LNCAP (cell line): ENCODE measurements around the gene ARF5.

ENCODE experiments used
- TF ChIP-seq, protein P1 (sequence below): fragments of 450-650 bp; IDR thresholded peaks from 2 replicates; pipeline ENCODE4 v1.5.1; 2017; ENCODE audit warnings: mild to moderate bottlenecking

The ARF5 gene

DNA sequence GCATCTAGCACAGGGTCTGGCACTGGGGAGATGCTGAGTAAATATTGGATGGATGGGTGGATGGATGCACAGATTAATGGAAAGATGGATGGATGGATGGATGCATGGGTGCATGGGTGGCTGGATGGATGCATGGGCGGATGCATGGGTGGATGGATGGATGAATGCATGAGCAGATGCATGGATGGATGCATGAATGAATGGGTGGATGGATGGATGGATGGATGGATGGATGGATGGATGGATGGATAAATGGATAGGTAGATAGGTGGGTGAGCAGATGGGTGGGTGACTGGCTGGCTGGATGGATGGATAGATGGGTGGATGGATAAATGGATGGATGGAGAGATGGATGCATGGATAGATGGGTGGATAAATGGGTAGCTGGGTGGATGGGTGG lies 24.1 kb downstream of the ARF5 start:
- TF ChIP-seq, protein P1, sequence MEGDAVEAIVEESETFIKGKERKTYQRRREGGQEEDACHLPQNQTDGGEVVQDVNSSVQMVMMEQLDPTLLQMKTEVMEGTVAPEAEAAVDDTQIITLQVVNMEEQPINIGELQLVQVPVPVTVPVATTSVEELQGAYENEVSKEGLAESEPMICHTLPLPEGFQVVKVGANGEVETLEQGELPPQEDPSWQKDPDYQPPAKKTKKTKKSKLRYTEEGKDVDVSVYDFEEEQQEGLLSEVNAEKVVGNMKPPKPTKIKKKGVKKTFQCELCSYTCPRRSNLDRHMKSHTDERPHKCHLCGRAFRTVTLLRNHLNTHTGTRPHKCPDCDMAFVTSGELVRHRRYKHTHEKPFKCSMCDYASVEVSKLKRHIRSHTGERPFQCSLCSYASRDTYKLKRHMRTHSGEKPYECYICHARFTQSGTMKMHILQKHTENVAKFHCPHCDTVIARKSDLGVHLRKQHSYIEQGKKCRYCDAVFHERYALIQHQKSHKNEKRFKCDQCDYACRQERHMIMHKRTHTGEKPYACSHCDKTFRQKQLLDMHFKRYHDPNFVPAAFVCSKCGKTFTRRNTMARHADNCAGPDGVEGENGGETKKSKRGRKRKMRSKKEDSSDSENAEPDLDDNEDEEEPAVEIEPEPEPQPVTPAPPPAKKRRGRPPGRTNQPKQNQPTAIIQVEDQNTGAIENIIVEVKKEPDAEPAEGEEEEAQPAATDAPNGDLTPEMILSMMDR, result no peak

DNA sequence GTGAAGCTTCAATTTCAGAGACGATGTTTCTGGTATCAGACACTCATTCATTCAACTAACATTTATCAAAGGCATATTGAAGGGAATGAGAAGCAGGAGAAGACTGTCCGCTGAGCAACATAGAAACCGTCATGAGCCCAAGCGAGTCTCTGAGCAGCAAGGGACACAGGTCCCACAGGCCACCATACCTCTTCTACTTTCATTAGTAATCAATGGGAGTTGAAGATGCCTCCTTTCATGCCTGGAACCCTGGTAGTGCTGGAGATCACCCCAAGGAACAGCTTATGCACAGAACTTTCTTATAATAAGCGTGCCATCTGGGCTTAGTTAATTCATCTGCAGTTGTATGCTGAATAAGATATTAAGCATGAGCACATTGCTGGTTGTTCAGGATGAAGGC lies 28.5 kb downstream of the ARF5 start:
- TF ChIP-seq, protein P1, result no peak

DNA sequence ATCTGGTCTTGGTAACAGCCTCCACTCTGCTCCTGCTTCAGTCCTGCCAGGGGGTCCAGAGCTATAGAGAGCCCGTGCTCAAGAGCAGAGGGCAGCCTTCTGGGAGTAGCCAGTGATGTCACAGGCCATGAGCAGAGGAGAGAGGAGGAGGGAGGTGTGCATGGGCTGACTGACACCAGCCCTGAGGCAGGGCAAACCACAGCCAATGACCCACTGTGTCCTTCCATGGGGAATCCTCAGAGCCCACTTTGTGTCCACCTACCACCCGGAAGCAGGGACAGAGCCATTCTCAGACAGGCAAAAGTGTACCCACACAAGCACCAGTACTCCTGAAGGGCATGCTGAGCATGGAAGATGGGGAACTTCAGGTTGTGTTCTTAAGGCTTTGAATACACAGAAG lies 29.8 kb downstream of the ARF5 start, which contains the start of gene PAX4:
TSS of gene PAX4 (minus strand) at position 101 of the 400 bp plus-strand sequence. CDS start 2,214 bp downstream, outside the sequence.
- TF ChIP-seq, protein P1, result no peak

DNA sequence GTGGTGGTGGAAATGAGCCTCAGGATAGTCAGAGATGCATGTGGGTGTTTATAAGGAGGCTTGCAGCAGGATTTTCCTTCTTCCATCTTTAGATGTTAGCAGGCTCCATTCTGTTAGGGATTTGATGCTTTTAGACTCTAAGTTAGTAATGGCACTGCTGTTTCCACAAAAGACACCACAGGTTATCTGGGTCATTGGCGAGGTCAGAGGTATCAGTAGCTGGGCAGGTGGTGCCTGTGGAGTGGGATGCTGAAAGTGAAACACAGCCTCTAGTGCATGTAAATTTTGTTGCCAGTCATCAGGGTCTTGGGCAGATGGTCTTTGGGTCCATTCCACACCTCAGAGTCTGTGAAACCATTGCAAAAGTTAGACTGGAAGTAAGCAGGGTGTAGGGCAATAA lies 30.6 kb downstream of the ARF5 start:
- TF ChIP-seq, protein P1, result no peak

DNA sequence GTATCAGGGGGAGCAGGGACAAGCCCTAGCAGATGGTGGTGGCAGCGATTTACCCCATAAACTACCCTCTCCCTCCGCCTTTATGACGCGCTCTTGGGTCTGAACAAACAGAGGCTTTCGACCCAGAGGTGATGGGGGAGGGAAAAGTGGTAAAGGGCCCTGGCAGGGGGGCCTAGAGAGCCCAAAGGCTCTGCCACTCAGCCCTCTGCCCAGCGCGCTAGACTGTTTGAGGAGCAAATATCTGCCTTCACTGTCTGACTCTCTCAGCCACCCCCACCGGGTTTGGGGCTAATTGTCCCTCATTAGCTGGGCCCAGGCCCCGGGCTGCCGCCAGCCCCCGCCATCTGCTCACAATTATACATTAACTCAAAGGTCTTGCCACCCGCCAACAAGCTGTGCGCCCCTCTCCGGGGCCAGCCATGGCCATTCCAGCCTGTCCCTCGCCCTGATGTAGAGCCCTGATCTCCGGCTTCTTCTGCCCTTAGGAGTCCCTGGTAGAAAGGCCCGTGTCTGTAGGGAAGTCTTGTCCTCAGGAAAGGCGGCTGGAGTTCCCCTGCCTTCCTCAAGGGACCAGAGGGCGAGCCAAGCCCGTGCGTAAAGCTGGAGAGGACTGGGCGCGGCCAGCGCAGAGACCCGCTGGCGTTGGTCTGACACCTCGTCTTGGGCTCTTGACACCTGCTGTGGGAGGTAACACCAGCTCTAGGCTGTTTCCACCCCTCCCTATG lies 31.6 kb downstream of the ARF5 start:
- TF ChIP-seq, protein P1, result no peak

DNA sequence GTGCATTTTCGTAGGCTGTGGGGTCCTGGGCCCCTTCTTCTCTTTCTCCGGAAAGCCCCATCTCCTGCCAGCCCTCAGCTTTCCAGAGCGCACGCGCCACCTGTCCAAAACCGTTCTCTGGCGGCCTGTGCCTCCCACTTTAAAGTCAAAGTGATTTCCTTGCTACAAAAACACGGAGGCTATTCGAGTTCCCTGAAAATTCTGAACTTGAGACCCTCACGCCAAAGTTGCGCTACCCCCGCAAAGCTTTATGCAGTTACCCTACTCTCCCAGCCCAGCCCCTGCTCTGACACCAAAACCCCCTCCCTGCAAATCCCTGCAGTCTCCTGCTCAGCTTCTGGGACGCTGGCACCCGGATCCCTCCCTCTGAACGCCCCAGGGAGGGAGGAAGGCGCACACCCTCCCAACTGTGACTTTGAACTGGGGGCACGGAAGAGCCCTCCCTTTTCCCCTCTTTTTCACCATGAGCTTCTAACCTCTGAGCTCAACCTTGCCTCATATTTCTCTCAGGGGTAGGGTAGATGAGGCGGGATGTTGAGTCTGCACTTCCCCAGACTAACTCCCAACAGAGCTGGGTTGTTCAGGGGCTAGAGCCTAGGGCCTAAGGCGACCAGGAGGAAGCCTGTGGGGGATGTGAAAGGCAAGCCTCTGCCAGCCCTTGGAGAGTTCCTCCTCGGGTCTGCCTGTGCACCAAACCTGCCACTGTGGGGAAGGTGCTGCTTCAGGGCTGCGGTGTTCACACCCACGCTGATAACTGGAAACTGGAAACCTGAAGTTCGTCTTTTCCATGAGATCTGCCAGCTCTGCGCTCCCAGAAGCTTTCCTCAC lies 32.4 kb downstream of the ARF5 start:
- TF ChIP-seq, protein P1, result no peak

DNA sequence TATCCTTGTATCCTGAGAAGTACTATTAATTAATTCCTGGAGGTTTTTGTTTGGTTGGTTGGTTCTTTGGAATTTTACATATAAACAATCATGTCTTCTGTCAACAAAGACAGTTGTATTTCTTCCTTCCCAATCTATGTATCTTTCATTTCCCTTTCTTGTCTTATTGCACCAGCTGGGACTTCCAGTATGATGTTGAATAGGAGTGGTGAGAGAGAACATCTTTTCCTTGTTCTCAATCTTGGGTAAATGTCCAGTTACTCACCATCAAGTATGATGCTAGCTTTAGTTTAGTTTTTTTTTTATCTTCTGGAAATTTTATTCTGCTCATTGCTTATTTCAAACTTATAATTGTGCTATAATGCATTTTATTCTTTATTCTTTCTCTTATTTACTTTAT lies 37.1 kb downstream of the ARF5 start:
- TF ChIP-seq, protein P1, result no peak
